GM10266 (cell line): Measurements from ENCODE around the gene ARL6IP4.

Experiments
- DNase-seq: peaks from one replicate; pipeline ENCODE4 v3.0.0; 2012; ENCODE audit errors: extremely low spot score
- CTCF ChIP-seq: IDR thresholded peaks from 2 replicates; pipeline ENCODE4 v1.5.1; 2012; ENCODE audit warnings: mild to moderate bottlenecking, low read depth; ENCODE audit not compliant: control insufficient read depth, insufficient read depth; ENCODE audit errors: missing control alignments

ARL6IP4 gene

DNA sequence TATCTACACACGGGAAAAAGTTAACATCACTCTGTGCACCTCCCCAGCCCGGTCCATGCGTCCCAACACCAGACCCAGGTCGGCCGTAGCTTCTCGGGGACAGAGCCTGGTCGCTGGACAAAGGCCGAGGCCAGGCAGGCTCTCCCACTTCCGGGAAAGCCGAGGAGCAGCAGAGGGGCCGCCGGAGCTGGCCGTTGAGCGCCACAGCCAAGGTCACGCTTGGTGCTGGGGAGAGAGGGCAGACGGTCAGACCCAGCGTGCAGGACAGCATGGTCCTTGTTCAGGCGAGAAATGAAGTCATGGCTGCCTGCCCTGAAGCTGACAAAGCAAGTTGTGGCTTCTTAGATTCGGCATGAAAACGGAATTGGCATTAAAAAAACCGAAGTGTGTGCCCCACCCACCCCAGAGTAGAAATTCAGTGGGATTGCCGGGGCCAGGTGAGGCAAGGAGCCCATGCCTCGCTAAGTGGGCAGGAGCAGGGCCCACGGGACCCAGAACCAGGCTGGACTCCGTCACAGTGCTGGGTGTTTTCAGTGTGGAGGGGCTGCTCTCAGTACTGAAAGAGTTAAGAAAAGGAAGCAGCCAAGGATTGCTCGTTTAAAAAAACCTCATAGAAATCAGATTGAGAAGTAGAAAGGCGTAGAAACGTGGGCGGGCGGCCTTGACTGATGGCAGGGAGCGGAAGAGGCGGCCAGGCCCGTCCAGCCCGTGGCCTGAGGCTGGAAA lies 4.3 kb downstream of the ARL6IP4 start:
- DNase-seq = peak; percentile 38
- TF ChIP-seq CTCF = no peak

GRCh38 chr12:122985338-122986257 lies 5.1 kb downstream of the ARL6IP4 start:
- DNase-seq = no peak
- TF ChIP-seq CTCF = no peak

DNA sequence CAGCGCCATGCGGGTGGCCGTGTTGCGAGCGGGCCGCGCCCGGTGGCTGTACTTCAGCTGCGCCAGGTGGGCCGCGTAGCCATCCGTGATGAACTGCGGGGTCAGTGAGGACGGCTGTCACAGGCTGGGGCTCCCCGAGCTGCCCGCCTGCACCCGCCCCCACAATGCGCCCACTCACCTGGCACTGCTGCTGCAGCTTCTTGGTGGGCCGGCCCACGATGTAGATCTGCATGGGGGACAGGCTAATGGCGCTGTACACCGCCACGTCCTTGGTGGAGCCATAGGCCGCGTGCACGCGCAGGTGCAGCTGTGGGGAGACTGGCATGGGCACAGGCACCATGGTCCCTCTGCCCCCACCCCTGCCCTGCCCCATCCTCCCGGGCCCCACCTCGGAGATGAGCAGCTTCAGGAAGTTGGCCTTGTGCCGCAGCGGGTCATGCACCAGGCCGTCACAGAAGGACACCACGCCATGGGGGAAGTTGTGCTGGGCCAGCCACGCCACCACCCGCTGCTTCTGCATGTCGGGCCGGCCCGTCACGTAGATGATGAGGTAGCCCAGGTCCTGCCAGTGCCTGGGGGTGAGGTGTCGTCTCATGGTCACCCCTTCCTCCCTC lies 5.9 kb downstream of the ARL6IP4 start:
- DNase-seq = no peak
- TF ChIP-seq CTCF = no peak

GRCh38 chr12:122987086-122987951 lies 6.8 kb downstream of the ARL6IP4 start:
- no peak for TF ChIP-seq CTCF
- no peak for DNase-seq

- no peak for DNase-seq
- no peak for TF ChIP-seq CTCF
Measured at GRCh38 chr12:122988036-122988435, 7.6 kb downstream of the ARL6IP4 start.

GRCh38 chr12:122988612-122989212 lies 8.2 kb downstream of the ARL6IP4 start:
- TF ChIP-seq CTCF = no peak
- DNase-seq = no peak
